ENCODE data around the gene KLHDC4.
A peak's percentile ranks its signal among the peaks of the same experiment; 100 is the strongest.
"Not testable (repeated sequence)": the region's sequence is repeated elsewhere in the genome, so short reads cannot be mapped to it uniquely, and the experiment has no call there.

Gene KLHDC4

GRCh38 chr16:87788730-87789436, 23.1 kb upstream of the KLHDC4 start:
- DNase-seq (ENCODE audit: low spot score) = not testable (repeated sequence)

GRCh38 chr16:87787451-87788091, 21.8 kb upstream of the KLHDC4 start:
- not testable (repeated sequence) for DNase-seq (ENCODE audit: low spot score)

- DNase-seq (ENCODE audit: low spot score) = no peak
Observed at GRCh38 chr16:87784812-87785211, 19.0 kb upstream of the KLHDC4 start.

- no peak for DNase-seq (ENCODE audit: low spot score)
Observed at GRCh38 chr16:87782033-87782432, 16.2 kb upstream of the KLHDC4 start.

- DNase-seq (ENCODE audit: low spot score) = no peak
Observed at GRCh38 chr16:87780385-87780989, 14.7 kb upstream of the KLHDC4 start.

GRCh38 chr16:87778830-87779579, 13.2 kb upstream of the KLHDC4 start:
- peak; percentile 92 for DNase-seq (ENCODE audit: low spot score)

GRCh38 chr16:87778476-87778829, 12.7 kb upstream of the KLHDC4 start:
- DNase-seq (ENCODE audit: low spot score) = no peak

GRCh38 chr16:87773836-87774235, 8.1 kb upstream of the KLHDC4 start:
- DNase-seq (ENCODE audit: low spot score) = not testable (repeated sequence)

GRCh38 chr16:87767456-87767855, 1.7 kb upstream of the KLHDC4 start:
- DNase-seq (ENCODE audit: low spot score) = not testable (repeated sequence)

GRCh38 chr16:87766485-87766797, 655 bp upstream of the KLHDC4 start:
- no peak for DNase-seq (ENCODE audit: low spot score)

GRCh38 chr16:87765473-87765775, 362 bp downstream of the KLHDC4 start:
- no peak for DNase-seq (ENCODE audit: low spot score)

GRCh38 chr16:87764600-87765472, 950 bp downstream of the KLHDC4 start:
- no peak for DNase-seq (ENCODE audit: low spot score)

- no peak for DNase-seq (ENCODE audit: low spot score)
Observed at GRCh38 chr16:87762620-87763019, 3.2 kb downstream of the KLHDC4 start.

- no peak for DNase-seq (ENCODE audit: low spot score)
Observed at GRCh38 chr16:87762071-87762571, 3.7 kb downstream of the KLHDC4 start.

- no peak for DNase-seq (ENCODE audit: low spot score)
Observed at GRCh38 chr16:87761060-87761459, 4.7 kb downstream of the KLHDC4 start.

- DNase-seq (ENCODE audit: low spot score) = no peak
Observed at GRCh38 chr16:87757841-87758426, 7.9 kb downstream of the KLHDC4 start.

- DNase-seq (ENCODE audit: low spot score) = no peak
Observed at GRCh38 chr16:87754535-87754934, 11.3 kb downstream of the KLHDC4 start.

GRCh38 chr16:87747626-87748414, 18.0 kb downstream of the KLHDC4 start:
- DNase-seq (ENCODE audit: low spot score) = no peak

GRCh38 chr16:87746178-87746577, 19.6 kb downstream of the KLHDC4 start:
- DNase-seq (ENCODE audit: low spot score) = no peak

- DNase-seq (ENCODE audit: low spot score) = peak; percentile 51
Observed at GRCh38 chr16:87744750-87745514, 20.9 kb downstream of the KLHDC4 start.
